Measurements from ENCODE around the gene FRAS1.

- TF ChIP-seq CTCF (IDR thresholded peaks at IDR 0.05) (no peak), POLR2A (IDR thresholded peaks at IDR 0.05) (no peak)
Observed at GRCh38 chr4:78292856-78293255, 235.7 kb downstream of the FRAS1 start.

All from heart left ventricle (tissue), 13 donors.